Osteocyte (in vitro differentiated cells): ENCODE results near the gene SENP2. TPM values are rescaled to one million over a fixed set of nuclear protein-coding genes. Genes with fewer than 3 reads are reported as not detected.
A peak's percentile ranks its signal among the peaks of the same experiment; 100 is the strongest.

Experiments
- DNase-seq: peaks from one replicate; pipeline ENCODE4 v3.0.0; 2021; ENCODE audit warnings: mixed read lengths; ENCODE audit not compliant: unreplicated experiment; ENCODE audit errors: extremely low spot score
- H3K27ac Mint-ChIP-seq: one replicate; pipeline ENCODE4 v1.8.0; 2021; ENCODE audit warnings: mild to moderate bottlenecking, mixed read lengths; ENCODE audit not compliant: unreplicated experiment
- H3K27me3 Mint-ChIP-seq: one replicate; pipeline ENCODE4 v1.8.0; 2021; ENCODE audit warnings: mixed read lengths; ENCODE audit not compliant: unreplicated experiment
- H3K36me3 Mint-ChIP-seq: one replicate; pipeline ENCODE4 v1.8.0; 2021; ENCODE audit warnings: mixed read lengths; ENCODE audit not compliant: unreplicated experiment
- H3K4me1 Mint-ChIP-seq: one replicate; pipeline ENCODE4 v1.8.0; 2021; ENCODE audit warnings: mixed read lengths; ENCODE audit not compliant: unreplicated experiment
- H3K4me3 Mint-ChIP-seq: one replicate; pipeline ENCODE4 v1.8.0; 2021; ENCODE audit warnings: mild to moderate bottlenecking, moderate library complexity, mixed read lengths; ENCODE audit not compliant: unreplicated experiment
- H3K9me3 Mint-ChIP-seq: one replicate; pipeline ENCODE4 v1.8.0; 2021; ENCODE audit warnings: mixed read lengths; ENCODE audit not compliant: unreplicated experiment
- total RNA-seq: library from RNA; stranded (reverse); gene quantifications from 2 replicates; pipeline ENCODE4 v1.2.1, GENCODE V29; 2021
- TF ChIP-seq, protein P1 (sequence below): fragments of 200-600 bp; sonication (generic); IDR thresholded peaks from 2 replicates; pipeline ENCODE4 v1.5.0; 2021; ENCODE audit warnings: antibody characterized with exemption, mild to moderate bottlenecking, moderate library complexity

Gene SENP2
- total RNA-seq, 1 donor from 2014 or later: 42.7 TPM

DNA sequence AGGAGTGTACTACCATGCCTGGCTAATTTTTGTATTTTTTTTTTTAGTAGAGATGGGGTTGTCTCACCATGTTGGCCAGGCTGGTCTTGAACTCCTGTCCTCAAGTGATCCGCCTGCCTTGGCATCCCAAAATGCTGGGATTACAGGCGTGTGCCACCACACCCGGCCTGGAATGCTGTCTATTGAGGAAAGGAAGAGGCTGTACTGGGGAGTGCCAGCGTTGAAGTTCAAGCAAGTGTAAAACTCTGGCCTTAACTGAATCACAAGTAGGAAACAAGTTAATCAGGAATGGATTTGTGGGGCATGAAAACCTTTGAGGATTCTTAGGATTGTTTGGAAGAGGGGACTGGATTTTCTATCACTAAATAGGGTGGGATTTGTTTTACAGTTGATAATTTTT lies 1.4 kb upstream of the SENP2 start:
- Mint-ChIP-seq H3K9me3 (no peaks in the 10 kb centered on the region), H3K4me3 (no peak overlapping the region), H3K4me1 (peaks cover 25% of the 10 kb centered on the region), H3K27ac (no peak overlapping the region), H3K36me3 (no peaks in the 10 kb centered on the region), H3K27me3 (peaks cover 15% of the 10 kb centered on the region)
- DNase-seq: no peak
- TF ChIP-seq, protein P1, sequence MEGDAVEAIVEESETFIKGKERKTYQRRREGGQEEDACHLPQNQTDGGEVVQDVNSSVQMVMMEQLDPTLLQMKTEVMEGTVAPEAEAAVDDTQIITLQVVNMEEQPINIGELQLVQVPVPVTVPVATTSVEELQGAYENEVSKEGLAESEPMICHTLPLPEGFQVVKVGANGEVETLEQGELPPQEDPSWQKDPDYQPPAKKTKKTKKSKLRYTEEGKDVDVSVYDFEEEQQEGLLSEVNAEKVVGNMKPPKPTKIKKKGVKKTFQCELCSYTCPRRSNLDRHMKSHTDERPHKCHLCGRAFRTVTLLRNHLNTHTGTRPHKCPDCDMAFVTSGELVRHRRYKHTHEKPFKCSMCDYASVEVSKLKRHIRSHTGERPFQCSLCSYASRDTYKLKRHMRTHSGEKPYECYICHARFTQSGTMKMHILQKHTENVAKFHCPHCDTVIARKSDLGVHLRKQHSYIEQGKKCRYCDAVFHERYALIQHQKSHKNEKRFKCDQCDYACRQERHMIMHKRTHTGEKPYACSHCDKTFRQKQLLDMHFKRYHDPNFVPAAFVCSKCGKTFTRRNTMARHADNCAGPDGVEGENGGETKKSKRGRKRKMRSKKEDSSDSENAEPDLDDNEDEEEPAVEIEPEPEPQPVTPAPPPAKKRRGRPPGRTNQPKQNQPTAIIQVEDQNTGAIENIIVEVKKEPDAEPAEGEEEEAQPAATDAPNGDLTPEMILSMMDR: no peak

DNA sequence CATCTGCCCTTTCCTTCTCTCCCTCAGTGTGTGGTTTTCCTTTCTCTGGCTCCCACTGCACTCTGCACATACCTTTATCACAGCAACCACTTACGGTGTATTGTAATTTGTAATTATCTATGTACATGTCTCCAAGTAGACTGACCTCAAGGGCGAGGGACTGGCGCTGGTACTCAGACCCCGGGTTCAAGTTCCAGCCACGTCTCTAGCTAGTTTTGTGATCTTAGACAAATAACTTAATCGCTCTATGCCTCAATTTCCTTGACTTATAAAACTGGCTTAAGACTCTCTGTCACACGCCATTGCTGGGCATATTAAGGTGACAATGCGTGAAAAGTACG lies 607 bp upstream of the SENP2 start:
- Mint-ChIP-seq H3K27me3 (peaks cover 9% of the 10 kb centered on the region), H3K4me1 (peaks cover 25% of the 10 kb centered on the region), H3K27ac (peak overlapping the region; percentile 95), H3K4me3 (peak overlapping the region; percentile 89), H3K9me3 (no peaks in the 10 kb centered on the region), H3K36me3 (no peaks in the 10 kb centered on the region)
- no peak for DNase-seq
- TF ChIP-seq, protein P1: no peak

DNA sequence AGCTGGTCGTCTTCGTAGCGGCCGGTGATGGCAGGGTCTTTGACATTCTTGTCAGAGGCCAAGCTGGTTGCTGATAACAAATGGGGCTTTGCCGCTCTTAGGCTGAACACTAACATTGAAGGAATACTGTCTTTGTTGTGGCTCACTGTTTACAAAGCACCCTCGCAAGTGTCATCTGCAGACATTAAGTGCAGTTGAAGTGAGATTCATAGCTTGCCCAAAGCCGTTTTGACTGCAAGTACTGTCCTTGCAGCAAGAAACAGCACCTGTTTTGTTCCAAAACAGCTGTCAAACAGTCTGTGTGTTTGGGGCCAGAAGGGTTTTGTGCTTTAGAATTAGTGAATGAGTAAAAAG lies 568 bp downstream of the SENP2 start:
- H3K27ac Mint-ChIP-seq: peak overlapping the region; percentile 95
- TF ChIP-seq, protein P1: no peak
- peak overlapping the region; percentile 89 for H3K4me3 Mint-ChIP-seq
- H3K36me3 Mint-ChIP-seq: no peaks in the 10 kb centered on the region
- H3K9me3 Mint-ChIP-seq: no peaks in the 10 kb centered on the region
- no peak for DNase-seq
- H3K27me3 Mint-ChIP-seq: peaks cover 5% of the 10 kb centered on the region
- H3K4me1 Mint-ChIP-seq: peaks cover 25% of the 10 kb centered on the region

DNA sequence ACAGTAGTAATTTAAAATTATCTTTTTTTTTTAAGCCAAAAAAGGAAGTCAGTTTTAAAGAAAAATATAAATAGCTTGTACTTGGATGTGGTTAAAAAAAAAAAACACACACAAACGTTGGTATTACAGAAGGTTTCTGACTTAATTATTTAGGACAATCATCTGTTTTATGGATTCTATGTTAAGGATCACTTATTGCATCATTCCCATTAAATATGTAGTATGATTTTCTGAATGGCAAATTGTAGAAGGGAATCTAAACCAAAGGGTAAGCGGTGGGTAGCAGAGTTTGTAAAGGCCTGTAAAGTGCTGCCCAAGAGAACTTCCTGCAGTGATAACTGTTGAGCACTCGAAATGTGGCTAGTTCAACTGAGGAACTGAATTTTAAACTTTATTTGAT lies 8.0 kb downstream of the SENP2 start:
- Mint-ChIP-seq H3K9me3 (no peaks in the 10 kb centered on the region), H3K27me3 (no peaks in the 10 kb centered on the region), H3K4me3 (no peak overlapping the region), H3K36me3 (peaks cover 9% of the 10 kb centered on the region), H3K4me1 (peaks cover 2% of the 10 kb centered on the region), H3K27ac (no peak overlapping the region)
- TF ChIP-seq, protein P1: no peak
- DNase-seq: no peak

DNA sequence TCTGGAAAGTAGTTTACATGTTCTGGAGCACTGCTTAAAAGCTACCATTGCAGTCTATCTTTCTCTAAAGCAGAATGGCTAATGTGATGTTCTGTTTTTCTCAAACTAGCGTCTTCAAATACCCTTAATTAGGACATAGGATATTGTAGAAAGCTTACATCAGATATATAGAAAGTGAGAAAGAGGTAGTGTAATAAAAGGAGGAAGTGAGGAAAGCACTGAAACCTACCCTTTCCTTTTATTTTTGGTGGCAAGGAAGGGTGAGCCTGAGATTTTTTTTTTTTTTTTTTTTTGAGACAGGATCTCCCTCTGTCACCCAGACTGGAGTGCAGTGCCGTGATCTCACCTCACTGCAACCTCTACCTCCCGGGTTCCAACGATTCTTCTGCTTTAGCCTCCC lies 9.4 kb downstream of the SENP2 start:
- no peak for DNase-seq
- no peak overlapping the region for H3K4me3 Mint-ChIP-seq
- peaks cover 16% of the 10 kb centered on the region for H3K36me3 Mint-ChIP-seq
- no peaks in the 10 kb centered on the region for H3K9me3 Mint-ChIP-seq
- no peaks in the 10 kb centered on the region for H3K27me3 Mint-ChIP-seq
- TF ChIP-seq, protein P1: no peak
- no peak overlapping the region for H3K27ac Mint-ChIP-seq
- no peaks in the 10 kb centered on the region for H3K4me1 Mint-ChIP-seq
